Stimulated activated CD4-positive, alpha-beta T cell treated with anti-CD3 and anti-CD28 coated beads, TNF-alpha, amount 100 ng/mL, for 48 hours (primary cell): ENCODE measurements around the gene ATOH8.

Experiments
- DNase-seq, 3 donors: peaks; one replicate each; pipeline ENCODE4 v3.0.0-alpha.2; 2020; ENCODE audit warnings: low read depth in 3 of 3

Gene ATOH8

GRCh38 chr2:85754313-85755095 is 713 bp downstream of the ATOH8 start:
- no peak for DNase-seq

GRCh38 chr2:85755122-85756027 is 1.6 kb downstream of the ATOH8 start:
- DNase-seq = no peak

DNA sequence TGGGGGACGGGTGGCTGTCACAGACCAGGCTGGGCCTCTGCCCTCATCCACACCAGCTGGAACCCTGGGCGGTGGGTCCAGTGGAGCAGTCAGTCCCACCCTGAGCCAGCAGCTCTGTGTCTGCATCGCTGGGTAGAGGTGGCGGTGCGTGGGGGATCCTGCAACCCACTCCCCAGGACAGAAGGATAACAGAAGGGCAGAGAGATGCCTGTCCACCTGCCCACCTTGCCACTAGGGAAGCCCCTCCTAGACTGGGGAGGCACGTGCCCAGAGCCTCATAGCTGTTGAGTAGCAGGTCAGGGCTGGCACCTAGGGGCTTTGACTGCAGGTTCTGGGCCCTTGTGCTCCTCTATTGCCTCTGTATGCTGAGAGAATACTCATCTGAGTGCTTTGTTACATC is 2.4 kb downstream of the ATOH8 start:
- no peak for DNase-seq

DNA sequence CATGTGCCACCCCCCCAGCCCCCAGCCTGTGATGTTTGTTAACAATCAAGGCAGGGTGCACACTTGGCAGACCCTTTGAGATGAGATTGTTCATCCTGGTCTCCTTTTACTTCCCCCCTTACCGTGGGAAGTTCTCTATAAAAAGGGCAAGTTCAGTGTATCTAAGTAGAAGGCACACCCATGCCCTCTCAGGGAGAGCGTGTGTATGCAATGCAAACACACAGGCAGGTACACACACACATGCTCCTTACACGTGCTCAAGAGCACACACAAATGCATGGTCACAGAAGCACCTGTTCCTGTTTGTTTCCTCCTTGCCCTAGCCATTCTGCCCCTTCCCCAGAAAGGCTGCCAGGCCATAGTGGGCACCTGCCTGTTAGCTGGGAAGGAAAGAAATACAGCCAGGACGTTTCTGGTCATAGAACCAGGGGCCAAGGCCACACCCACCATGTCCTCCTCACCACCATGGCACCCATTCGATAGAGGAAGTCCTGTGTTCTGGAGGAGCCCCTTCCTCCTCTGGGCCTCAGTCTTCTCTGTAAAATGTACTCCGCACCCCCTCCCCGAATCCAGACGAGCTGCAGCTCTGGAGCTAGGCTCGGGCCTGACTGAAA is 3.1 kb downstream of the ATOH8 start:
- DNase-seq = no peak

DNA sequence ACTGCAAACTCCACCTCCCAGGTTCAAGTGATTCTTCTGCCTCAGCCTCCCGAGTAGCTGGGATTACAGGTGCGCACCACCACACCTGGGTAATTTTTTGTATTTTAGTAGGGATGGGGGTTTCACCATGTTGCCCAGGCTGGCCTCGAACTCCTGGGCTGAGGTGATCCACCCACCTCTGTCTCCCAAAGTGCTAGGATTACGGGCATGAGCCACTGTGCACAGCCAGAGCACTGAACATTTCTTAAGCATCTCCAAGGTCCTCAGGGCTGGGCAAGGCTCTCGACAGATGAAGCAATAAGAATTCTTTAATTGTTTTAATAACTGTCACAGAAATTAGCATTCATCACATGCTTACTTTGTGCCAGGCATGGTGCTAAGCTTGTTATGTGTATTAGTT is 4.1 kb downstream of the ATOH8 start:
- no peak for DNase-seq

DNA sequence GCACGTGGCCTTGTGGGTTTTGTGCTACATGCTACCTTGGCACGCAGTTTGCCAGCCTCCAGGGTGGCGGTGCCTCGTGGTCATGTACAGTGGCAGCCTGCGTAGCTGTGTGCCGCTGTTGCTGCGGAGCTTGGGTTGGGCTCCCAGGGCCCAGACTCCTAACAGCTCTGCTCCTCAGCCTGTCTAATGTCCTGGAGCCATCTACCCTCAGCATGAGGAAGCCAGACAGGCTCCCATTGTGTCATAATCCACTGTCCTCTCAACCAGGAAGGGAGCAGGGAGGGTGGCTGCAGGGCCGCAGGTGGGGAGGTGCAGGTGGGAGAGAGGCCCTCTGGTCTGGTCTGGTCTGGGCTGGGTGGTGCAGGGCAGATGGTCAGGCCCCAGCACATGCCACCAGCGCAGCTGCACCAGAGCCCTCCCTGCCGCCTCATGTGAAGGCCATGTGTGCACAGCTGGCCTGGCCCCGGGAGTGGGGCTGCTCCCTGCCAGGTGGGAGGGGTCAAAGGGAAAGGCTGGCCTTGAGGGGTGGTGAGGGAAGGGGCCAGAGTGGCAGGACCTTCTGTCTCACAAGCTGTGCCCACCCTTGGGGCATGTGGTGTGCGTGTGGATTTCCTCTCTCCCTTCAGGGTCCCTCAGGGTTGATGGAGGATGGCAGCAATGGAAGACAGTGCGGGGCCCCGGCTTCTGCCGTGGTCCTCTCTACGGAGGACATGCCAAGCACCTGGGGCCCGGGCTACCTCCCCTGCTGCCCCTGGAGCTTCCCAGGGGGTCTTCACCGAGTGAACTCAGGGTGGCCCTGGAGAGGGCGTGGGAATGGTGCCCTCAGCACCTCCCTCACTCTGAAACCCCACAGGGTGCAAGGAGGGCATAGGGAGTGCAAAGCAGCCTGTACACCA is 4.8 kb downstream of the ATOH8 start:
- no peak for DNase-seq

GRCh38 chr2:85759257-85759613 is 5.4 kb downstream of the ATOH8 start:
- DNase-seq = no peak

DNA sequence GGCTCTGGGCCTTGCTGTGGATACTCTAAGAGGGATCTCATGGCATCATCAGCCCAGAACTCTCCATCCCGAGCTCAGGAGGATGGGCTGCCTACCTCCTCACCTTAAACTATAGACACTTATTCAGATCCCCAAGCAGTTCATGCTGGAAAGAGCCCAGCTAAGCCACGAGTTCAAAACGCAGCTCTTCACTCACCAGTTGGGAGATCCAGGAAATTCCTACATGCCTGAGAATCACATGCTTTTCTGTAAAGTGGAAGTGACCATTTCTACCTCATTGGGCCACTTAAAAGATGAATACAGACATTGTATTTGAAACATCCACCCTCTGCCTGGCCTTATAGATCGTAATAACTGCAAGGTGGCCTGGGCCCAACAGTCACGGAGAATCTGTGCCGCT is 6.6 kb downstream of the ATOH8 start:
- no peak for DNase-seq

GRCh38 chr2:85760872-85761271 is 7.1 kb downstream of the ATOH8 start:
- no peak for DNase-seq

GRCh38 chr2:85761512-85761944 is 7.7 kb downstream of the ATOH8 start:
- DNase-seq = no peak

DNA sequence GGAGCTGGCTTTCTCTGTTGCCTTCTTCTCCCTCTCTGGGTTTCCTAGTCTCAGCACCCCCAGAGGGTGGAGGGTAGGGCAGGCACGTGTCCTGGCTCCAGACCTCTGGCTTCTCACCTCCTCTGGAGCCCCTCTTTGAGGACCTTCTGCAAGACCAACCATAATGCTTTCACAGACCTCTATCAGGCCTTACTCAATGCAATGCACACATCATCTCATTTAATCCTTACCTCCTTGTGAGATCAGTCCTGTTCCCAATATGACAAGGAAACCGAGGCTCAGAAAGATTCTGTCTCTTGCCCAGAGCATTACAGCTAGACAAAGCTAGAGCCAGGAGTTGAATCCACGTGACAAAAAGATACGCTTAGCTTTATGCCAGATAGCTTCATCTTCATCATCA is 8.2 kb downstream of the ATOH8 start:
- no peak for DNase-seq

GRCh38 chr2:85763132-85763531 is 9.3 kb downstream of the ATOH8 start:
- no peak for DNase-seq

DNA sequence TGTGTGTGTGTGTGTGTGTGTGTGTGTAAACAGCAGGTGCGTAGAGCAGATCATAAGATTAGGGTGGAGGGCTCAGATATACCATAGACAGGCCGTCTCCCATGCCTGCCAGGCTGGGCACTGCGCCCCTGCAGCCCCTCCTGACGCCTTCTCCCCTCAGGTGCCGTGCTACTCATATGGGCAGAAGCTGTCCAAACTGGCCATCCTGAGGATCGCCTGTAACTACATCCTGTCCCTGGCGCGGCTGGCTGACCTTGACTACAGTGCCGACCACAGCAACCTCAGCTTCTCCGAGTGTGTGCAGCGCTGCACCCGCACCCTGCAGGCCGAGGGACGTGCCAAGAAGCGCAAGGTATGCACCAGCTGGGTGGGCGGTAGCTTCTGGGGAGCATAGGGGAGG is 10.0 kb downstream of the ATOH8 start:
- DNase-seq = no peak

- DNase-seq = no peak
Measured at GRCh38 chr2:85765081-85765731, 11.4 kb downstream of the ATOH8 start.

DNA sequence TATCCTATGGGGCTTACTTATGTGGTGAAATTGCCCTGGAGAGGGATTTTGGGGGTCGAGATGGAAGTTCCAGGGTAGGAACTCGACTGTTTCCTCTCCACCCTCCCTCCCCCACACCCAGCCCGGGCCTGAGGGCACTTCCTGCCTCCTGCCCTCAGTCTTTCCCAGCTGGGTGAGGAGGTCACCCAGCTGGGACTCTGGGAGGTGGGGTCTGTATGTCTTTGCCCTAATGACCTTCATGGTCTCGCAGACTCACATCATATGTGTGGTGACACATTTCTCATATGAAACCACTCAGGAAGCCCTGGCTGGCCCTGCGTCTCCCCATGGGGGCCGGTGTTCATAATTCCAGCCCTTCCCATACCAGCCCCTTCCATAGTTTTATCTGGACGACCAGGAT is 12.4 kb downstream of the ATOH8 start:
- no peak for DNase-seq

- DNase-seq = no peak
Measured at GRCh38 chr2:85767803-85768665, 14.2 kb downstream of the ATOH8 start.

GRCh38 chr2:85768713-85769112 is 14.9 kb downstream of the ATOH8 start:
- no peak for DNase-seq

DNA sequence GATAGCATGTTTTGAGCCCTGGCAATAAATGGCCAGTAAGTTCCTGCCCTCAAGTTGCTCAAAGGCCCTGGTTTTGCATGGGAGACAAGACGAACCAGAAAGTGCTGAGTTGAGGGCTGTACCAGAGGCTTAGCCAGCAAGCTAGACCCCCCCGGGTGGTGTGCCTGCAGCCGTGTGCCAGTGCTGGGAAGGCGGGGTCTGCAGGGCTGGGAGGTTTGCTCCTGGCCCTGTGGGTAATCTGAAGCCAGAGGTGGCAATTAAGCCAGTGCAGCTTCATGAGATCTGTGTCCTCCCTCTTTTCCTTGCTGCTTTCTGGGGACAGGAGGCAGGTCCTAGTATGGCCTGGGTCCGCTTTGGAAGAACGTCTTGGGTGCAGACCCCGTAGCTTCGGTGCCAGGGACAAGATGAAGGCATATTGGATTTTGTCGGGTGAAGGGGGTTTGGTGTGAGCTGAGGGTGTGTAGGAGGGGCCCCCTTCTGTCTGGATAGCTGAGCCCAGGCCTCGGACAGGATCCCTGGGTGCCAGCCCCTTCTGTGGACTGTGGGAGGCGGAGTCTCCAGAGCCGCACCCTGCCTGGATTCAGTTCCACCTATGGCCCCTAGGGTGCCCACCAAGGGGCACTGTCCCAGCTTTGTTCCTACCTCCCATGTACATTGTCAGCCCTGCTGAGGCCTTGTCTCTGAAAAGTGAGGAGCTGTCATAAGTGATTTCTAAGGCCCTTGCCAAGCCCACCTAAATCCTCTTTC is 15.6 kb downstream of the ATOH8 start:
- no peak for DNase-seq

- DNase-seq = no peak
Measured at GRCh38 chr2:85769983-85770362, 16.2 kb downstream of the ATOH8 start.
